ENCODE results near the gene LRG1. TPM values are rescaled to one million over a fixed set of nuclear protein-coding genes. Genes with fewer than 3 reads are reported as not detected.

Gene LRG1
- total and polyA plus RNA-seq, 2 of the 13 experiments (the other 11 are each of a cell fraction or from before 2014, with no cell fraction given): 12.0 to 39.3 TPM

DNA sequence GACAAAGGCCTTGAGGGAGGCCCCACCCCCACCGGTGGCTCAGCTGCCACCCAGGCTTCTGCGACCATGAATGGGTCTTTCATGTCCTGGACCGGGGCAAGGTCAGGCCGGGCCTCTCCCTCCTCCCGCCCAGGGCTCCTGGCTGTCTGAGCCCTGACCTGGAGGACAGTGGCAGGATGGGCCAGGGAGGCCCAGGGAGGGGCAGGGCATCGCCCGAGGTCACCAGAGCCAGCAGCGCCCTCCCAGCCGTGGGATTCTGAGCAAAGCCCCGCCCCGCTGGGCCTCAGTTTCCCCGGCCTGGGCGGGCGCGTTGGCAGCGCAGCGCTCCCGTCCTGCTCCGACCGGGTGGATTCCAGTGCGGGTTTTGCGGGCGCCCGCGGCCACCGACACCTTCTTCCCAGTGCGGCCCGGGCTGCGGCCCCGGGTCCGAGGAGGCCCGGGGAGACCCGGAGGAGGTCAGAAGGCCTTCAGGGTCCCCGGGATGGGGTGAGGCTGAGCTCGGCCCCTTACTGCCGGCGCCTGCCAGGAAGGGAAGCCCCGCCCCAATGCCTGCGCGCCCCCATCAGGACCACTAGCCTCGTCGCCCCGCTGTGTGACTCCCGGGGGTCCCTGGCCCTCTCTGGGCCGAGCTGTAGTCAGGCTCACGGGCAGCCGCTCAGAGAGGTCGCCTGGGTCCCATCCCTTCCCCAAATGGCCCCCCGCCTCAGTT, 44.3 kb upstream of the LRG1 start (continued):
- TF ChIP-seq, protein P1, sequence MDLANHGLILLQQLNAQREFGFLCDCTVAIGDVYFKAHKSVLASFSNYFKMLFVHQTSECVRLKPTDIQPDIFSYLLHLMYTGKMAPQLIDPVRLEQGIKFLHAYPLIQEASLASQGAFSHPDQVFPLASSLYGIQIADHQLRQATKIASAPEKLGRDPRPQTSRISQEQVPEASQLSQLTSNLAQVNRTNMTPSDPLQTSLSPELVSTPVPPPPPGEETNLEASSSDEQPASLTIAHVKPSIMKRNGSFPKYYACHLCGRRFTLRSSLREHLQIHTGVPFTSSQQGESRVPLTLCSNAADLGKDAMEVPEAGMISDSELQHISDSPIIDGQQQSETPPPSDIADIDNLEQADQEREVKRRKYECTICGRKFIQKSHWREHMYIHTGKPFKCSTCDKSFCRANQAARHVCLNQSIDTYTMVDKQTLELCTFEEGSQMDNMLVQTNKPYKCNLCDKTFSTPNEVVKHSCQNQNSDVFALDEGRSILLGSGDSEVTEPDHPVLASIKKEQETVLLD (CRISPR knock-in tag; IDR thresholded peaks at IDR 0.05; ENCODE audit: low read depth): 0 out of 2 replicates have a peak, but pooled peaks have one; percentile 32
- TF ChIP-seq KAT8 (CRISPR knock-in tag; IDR thresholded peaks at IDR 0.05): peak; percentile 70
- 0 out of 2 replicates have a peak, but pooled peaks have one; percentile 17 for TF ChIP-seq ZSCAN31 (CRISPR knock-in tag; IDR thresholded peaks at IDR 0.05; ENCODE audit: low read depth)
- TF ChIP-seq, protein P2, sequence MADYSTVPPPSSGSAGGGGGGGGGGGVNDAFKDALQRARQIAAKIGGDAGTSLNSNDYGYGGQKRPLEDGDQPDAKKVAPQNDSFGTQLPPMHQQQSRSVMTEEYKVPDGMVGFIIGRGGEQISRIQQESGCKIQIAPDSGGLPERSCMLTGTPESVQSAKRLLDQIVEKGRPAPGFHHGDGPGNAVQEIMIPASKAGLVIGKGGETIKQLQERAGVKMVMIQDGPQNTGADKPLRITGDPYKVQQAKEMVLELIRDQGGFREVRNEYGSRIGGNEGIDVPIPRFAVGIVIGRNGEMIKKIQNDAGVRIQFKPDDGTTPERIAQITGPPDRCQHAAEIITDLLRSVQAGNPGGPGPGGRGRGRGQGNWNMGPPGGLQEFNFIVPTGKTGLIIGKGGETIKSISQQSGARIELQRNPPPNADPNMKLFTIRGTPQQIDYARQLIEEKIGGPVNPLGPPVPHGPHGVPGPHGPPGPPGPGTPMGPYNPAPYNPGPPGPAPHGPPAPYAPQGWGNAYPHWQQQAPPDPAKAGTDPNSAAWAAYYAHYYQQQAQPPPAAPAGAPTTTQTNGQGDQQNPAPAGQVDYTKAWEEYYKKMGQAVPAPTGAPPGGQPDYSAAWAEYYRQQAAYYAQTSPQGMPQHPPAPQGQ (CRISPR knock-in tag; IDR thresholded peaks at IDR 0.05; ENCODE audit: borderline replicate concordance): no peak
- peak; percentile 71; the same call in 1 of the 2 replicates for TF ChIP-seq SAFB2 (CRISPR knock-in tag; IDR thresholded peaks at IDR 0.05; ENCODE audit: borderline replicate concordance, low read depth)
- no peak for TF ChIP-seq MLLT10 (CRISPR knock-in tag; IDR thresholded peaks at IDR 0.05)
- peak; percentile 88 for TF ChIP-seq ZNF710 (CRISPR knock-in tag; IDR thresholded peaks at IDR 0.05; ENCODE audit: borderline replicate concordance)
- TF ChIP-seq BRCA1 (CRISPR knock-in tag; IDR thresholded peaks at IDR 0.05): no peak
- no peak; the same call in 1 of the 2 replicates for TF ChIP-seq KLF15 (CRISPR knock-in tag; IDR thresholded peaks at IDR 0.05; ENCODE audit: borderline replicate concordance)
- no peak; the same call in 1 of the 2 replicates for TF ChIP-seq CENPBD1 (CRISPR knock-in tag; IDR thresholded peaks at IDR 0.05; ENCODE audit: borderline replicate concordance, low read depth)
- no peak for TF ChIP-seq SNRNP70 (IDR thresholded peaks at IDR 0.05; ENCODE audit: low read depth, low read length)
- TF ChIP-seq ARID5B (CRISPR knock-in tag; IDR thresholded peaks at IDR 0.05): peak; percentile 76
- no peak for TF ChIP-seq ZBTB8A (CRISPR knock-in tag; IDR thresholded peaks at IDR 0.05; ENCODE audit: borderline replicate concordance, low read depth)
- no peak for TF ChIP-seq FIP1L1 (IDR thresholded peaks at IDR 0.05; ENCODE audit: borderline replicate concordance, insufficient read depth, low read depth, low read length)
- peak; percentile 77 for TF ChIP-seq ZBTB3 (CRISPR knock-in tag; IDR thresholded peaks at IDR 0.05; ENCODE audit: borderline replicate concordance, low read depth)
- TF ChIP-seq HHEX (CRISPR knock-in tag; IDR thresholded peaks at IDR 0.05): no peak
- TF ChIP-seq, protein P3, sequence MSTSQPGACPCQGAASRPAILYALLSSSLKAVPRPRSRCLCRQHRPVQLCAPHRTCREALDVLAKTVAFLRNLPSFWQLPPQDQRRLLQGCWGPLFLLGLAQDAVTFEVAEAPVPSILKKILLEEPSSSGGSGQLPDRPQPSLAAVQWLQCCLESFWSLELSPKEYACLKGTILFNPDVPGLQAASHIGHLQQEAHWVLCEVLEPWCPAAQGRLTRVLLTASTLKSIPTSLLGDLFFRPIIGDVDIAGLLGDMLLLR (CRISPR knock-in tag; IDR thresholded peaks at IDR 0.05): no peak
